HG03066 (cell line): ENCODE data around the gene CREG1.

ENCODE experiments used
- ATAC-seq: cut with Tn5 transposase; IDR thresholded peaks from one replicate; pipeline ENCODE4 v1.9.1; 2021; ENCODE audit warnings: low read depth; ENCODE audit not compliant: unreplicated experiment

Gene CREG1

GRCh38 chr1:167509587-167509986 is 44.0 kb downstream of the CREG1 start:
- no peak for ATAC-seq

GRCh38 chr1:167507719-167508118 is 45.8 kb downstream of the CREG1 start:
- ATAC-seq: no peak

- ATAC-seq: no peak
Observed at GRCh38 chr1:167504467-167504827, 49.1 kb downstream of the CREG1 start.

- ATAC-seq: no peak
Observed at GRCh38 chr1:167503626-167504466, 49.7 kb downstream of the CREG1 start.

GRCh38 chr1:167502719-167503462 is 50.7 kb downstream of the CREG1 start:
- ATAC-seq: no peak

- no peak for ATAC-seq
Observed at GRCh38 chr1:167502192-167502551, 51.4 kb downstream of the CREG1 start.

- ATAC-seq: no peak
Observed at GRCh38 chr1:167501515-167502191, 51.9 kb downstream of the CREG1 start.

- no peak for ATAC-seq
Observed at GRCh38 chr1:167500283-167500860, 53.2 kb downstream of the CREG1 start.

GRCh38 chr1:167499664-167500101 is 53.9 kb downstream of the CREG1 start:
- ATAC-seq: peak; percentile 97

- ATAC-seq: no peak
Observed at GRCh38 chr1:167499106-167499505, 54.5 kb downstream of the CREG1 start.

- ATAC-seq: no peak
Observed at GRCh38 chr1:167496797-167497619, 56.6 kb downstream of the CREG1 start.

- no peak for ATAC-seq
Observed at GRCh38 chr1:167493372-167493771, 60.2 kb downstream of the CREG1 start.

- no peak for ATAC-seq
Observed at GRCh38 chr1:167492481-167492910, 61.1 kb downstream of the CREG1 start.

GRCh38 chr1:167491586-167492461 is 61.7 kb downstream of the CREG1 start:
- ATAC-seq: no peak
